Measurements from ENCODE around the gene DBN1. TPM values are rescaled to one million over a fixed set of nuclear protein-coding genes. Genes with fewer than 3 reads are reported as not detected.
A peak's percentile ranks its signal among the peaks of the same experiment; 100 is the strongest.

Gene DBN1
- total RNA-seq, 1 donor from 2014 or later, result 371 TPM

DNA sequence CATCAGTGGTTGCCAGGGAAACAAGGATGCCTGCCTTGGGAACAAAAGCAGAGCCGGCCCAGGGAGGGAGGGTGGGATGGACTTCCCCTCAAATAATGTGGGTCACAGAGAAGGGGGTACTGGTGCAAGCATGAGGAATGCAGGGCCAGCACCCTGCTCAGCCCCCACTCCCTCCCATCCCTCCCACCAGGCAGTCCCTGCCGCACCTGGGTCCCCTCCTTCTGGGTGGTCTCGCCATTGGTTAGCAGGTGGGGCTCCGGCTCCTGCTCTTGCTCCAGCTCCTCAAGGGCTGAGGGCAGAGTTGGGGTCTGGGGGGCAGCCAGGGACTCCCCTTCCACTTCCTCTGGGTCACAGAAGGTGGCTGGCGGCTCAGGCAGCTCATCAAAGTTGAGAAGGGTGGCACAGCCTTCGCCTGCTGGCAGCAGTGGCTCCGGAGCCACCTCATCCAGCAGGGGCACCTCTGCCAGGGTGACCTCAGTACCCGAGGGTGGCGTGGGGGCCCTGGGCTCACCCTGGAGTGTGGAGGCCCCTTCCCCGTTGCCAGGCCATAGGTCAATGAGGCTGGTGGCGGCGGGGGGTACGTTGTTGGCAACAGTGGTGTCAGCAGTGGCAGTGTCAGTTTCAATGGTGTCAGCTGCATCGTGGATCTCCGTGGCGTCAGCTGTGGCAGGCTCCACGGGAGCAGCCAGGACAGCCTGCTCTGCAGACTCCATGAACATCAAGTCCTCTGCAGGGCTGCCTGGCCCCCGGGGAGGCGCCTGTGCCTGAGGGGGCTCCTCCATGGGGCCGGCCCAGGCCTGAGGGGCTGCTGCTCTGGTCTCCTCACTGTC is 15.4 kb downstream of the DBN1 start:
- no peak overlapping the region for H3K4me3 ChIP-seq (ENCODE audit: insufficient read depth, low read depth, low read length)
- H3K4me1 ChIP-seq (ENCODE audit: insufficient read depth, low read length), result peaks cover 41% of the 10 kb centered on the region
- Mint-ChIP-seq H3K36me3 (ENCODE audit: low read depth, unreplicated experiment) (peaks cover 13% of the 10 kb centered on the region), H3K4me1 (ENCODE audit: low read depth, unreplicated experiment) (peaks cover 12% of the 10 kb centered on the region), H3K9me3 (ENCODE audit: unreplicated experiment) (no peaks in the 10 kb centered on the region), H3K4me3 (ENCODE audit: unreplicated experiment) (no peak overlapping the region), H3K27me3 (ENCODE audit: low read depth, unreplicated experiment) (no peaks in the 10 kb centered on the region), H3K27ac (ENCODE audit: unreplicated experiment) (peak overlapping the region; percentile 91)
- no peak overlapping the region for H3K4me2 ChIP-seq (ENCODE audit: low read length)
- FAIRE-seq, result no peak
- H3K27ac ChIP-seq (ENCODE audit: low read depth, low read length), result peak overlapping the region; percentile 47
- TF ChIP-seq EZH2 (IDR thresholded peaks at IDR 0.05; ENCODE audit: insufficient read depth, low read length), result no peak
- TF ChIP-seq, protein P1, sequence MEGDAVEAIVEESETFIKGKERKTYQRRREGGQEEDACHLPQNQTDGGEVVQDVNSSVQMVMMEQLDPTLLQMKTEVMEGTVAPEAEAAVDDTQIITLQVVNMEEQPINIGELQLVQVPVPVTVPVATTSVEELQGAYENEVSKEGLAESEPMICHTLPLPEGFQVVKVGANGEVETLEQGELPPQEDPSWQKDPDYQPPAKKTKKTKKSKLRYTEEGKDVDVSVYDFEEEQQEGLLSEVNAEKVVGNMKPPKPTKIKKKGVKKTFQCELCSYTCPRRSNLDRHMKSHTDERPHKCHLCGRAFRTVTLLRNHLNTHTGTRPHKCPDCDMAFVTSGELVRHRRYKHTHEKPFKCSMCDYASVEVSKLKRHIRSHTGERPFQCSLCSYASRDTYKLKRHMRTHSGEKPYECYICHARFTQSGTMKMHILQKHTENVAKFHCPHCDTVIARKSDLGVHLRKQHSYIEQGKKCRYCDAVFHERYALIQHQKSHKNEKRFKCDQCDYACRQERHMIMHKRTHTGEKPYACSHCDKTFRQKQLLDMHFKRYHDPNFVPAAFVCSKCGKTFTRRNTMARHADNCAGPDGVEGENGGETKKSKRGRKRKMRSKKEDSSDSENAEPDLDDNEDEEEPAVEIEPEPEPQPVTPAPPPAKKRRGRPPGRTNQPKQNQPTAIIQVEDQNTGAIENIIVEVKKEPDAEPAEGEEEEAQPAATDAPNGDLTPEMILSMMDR (IDR thresholded peaks at IDR 0.05; ENCODE audit: insufficient read depth, low read depth, low read length), result no peak
- no peak for DNase-seq (ENCODE audit: low read depth)
- H2AFZ ChIP-seq (ENCODE audit: low read depth, low read length), result no peak overlapping the region
- H3K9me3 ChIP-seq (ENCODE audit: insufficient read depth, low read depth, low read length), result no peaks in the 10 kb centered on the region
- H3K79me2 ChIP-seq (ENCODE audit: insufficient read depth, low read length), result peaks cover 22% of the 10 kb centered on the region
- H3K27me3 ChIP-seq (ENCODE audit: insufficient read depth, low read length), result no peaks in the 10 kb centered on the region
- peaks cover 19% of the 10 kb centered on the region for H3K36me3 ChIP-seq (ENCODE audit: insufficient read depth, low read length)
- no peak overlapping the region for H3K9ac ChIP-seq (ENCODE audit: low read length)
- H4K20me1 ChIP-seq (ENCODE audit: insufficient read depth, low read length), result peaks cover 82% of the 10 kb centered on the region

DNA sequence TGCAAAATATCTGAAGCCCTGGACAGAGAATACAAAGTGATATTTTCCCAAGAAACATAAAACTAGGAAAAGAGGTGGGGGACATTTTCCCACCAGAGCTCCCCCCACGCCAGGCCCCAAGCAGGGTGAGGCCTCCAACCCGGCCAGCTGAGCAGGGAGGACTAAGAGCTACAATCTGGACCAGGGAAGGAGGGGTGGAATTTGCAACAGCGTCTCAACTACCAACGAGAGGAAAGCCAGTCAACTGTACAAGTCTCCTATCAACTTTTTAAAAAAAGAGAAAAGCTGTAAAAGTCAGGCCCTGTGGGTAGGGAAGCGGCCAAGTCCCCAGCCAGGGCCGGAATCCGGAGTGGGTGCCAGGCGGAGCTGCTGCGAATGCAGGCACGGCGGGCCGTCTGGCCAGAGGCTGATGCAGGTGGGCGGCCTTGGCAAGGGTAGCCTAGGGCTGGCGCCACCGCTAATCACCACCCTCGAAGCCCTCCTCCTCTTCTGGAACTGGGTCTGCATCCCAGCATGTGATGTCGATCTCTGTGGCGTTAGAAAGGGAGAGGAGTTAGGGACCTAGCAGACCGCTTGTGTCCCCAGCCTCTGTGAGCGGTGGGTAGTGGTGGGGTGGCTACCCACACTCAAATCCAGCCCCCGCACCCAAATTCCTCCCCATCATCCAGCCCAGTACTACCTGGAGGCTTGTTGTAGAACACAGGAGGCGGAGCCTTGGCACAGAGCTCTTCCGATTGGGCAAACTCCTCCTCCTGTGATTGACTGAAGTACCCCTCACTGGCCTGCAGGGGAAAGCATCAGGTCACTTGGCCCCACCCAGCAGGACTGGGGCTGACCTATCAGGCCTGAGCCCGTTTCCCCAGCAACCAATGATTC is 16.2 kb downstream of the DBN1 start:
- Mint-ChIP-seq H3K9me3 (ENCODE audit: unreplicated experiment) (no peaks in the 10 kb centered on the region), H3K36me3 (ENCODE audit: low read depth, unreplicated experiment) (peaks cover 11% of the 10 kb centered on the region), H3K4me3 (ENCODE audit: unreplicated experiment) (peak overlapping the region; percentile 54), H3K27me3 (ENCODE audit: low read depth, unreplicated experiment) (no peaks in the 10 kb centered on the region), H3K27ac (ENCODE audit: unreplicated experiment) (peak overlapping the region; percentile 91), H3K4me1 (ENCODE audit: low read depth, unreplicated experiment) (peaks cover 9% of the 10 kb centered on the region)
- peak; percentile 94 for DNase-seq (ENCODE audit: low read depth)
- Histone ChIP-seq H3K27ac (ENCODE audit: low read depth, low read length) (no peak overlapping the region), H3K4me2 (ENCODE audit: low read length) (peak overlapping the region; percentile 27), H3K4me1 (ENCODE audit: insufficient read depth, low read length) (peaks cover 37% of the 10 kb centered on the region), H3K9ac (ENCODE audit: low read length) (no peak overlapping the region), H3K79me2 (ENCODE audit: insufficient read depth, low read length) (peaks cover 16% of the 10 kb centered on the region), H3K4me3 (ENCODE audit: insufficient read depth, low read depth, low read length) (no peak overlapping the region), H4K20me1 (ENCODE audit: insufficient read depth, low read length) (peaks cover 83% of the 10 kb centered on the region), H2AFZ (ENCODE audit: low read depth, low read length) (no peak overlapping the region), H3K27me3 (ENCODE audit: insufficient read depth, low read length) (no peaks in the 10 kb centered on the region), H3K36me3 (ENCODE audit: insufficient read depth, low read length) (peaks cover 19% of the 10 kb centered on the region), H3K9me3 (ENCODE audit: insufficient read depth, low read depth, low read length) (no peaks in the 10 kb centered on the region)
- FAIRE-seq, result peak; percentile 91
- no peak for TF ChIP-seq EZH2 (IDR thresholded peaks at IDR 0.05; ENCODE audit: insufficient read depth, low read length)
- TF ChIP-seq, protein P1 (IDR thresholded peaks at IDR 0.05; ENCODE audit: insufficient read depth, low read depth, low read length), result peak; percentile 52

Measured in astrocyte (in vitro differentiated cells and primary cell).